HCT116 (cell line): ENCODE data around the gene LRRC72. TPM values are rescaled to one million over a fixed set of nuclear protein-coding genes. Genes with fewer than 3 reads are reported as not detected.

ENCODE experiments used
- ATAC-seq: fragments of 200-7000 bp; cut with Tn5 transposase; 2 replicates; pipeline ENCODE4 v1.9.1; 2020; ENCODE audit warnings: mild to moderate bottlenecking, moderate library complexity
- BruUV-seq: library from RNA; stranded (reverse); fragments of 400-500 nt; replicated peaks from 2 replicates; lab custom pipeline; 2021; lab: Mats Ljungman, UMichigan
- CTCF ChIA-PET: fragments of 300-600 bp; sonication (Branson Sonifier 250); formaldehyde crosslinking; loops from one replicate; lab custom pipeline; 2021; ENCODE audit warnings: antibody characterized with exemption; lab: Charles Lee
- POLR2A ChIA-PET: fragments of 300-600, 350-600 bp; sonication (Branson Sonifier 250); formaldehyde crosslinking; loops from one replicate; lab custom pipeline; 2021; ENCODE audit warnings: antibody characterized with exemption; lab: Charles Lee
- RAD21 ChIA-PET, 2 experiments: fragments of 300-600 bp; sonication (Branson Sonifier 250); formaldehyde crosslinking; loops; one replicate each; lab custom pipeline; 2023; ENCODE audit warnings: low total read pairs in 2 of 2; ENCODE audit not compliant: uncharacterized antibody in 2 of 2, unreplicated experiment in 2 of 2, low non-redundant PET in 1 of 2; lab: Charles Lee
- DNase-seq: peaks from one replicate; pipeline ENCODE4 v3.0.0-alpha.2; 2010; ENCODE audit warnings: low read depth, low spot score
- H2AFZ ChIP-seq: fragments of 200-600 bp; shearing (Covaris generic), sonication (generic); 2 replicates; pipeline ENCODE4 v1.6.1; 2017; ENCODE audit warnings: low read depth, mixed run types, mixed read lengths, antibody characterized with exemption, low read length; ENCODE audit not compliant: poor library complexity, severe bottlenecking
- H3K27ac ChIP-seq: 2 replicates; pipeline ENCODE4 v1.5.1; 2012; ENCODE audit warnings: low read depth, low read length
- H3K27me3 ChIP-seq: fragments of 200-600 bp; sonication (generic); 2 replicates; pipeline ENCODE4 v1.6.1; 2016; ENCODE audit warnings: mixed run types, low read length, mixed read lengths; ENCODE audit not compliant: insufficient read depth
- H3K36me3 ChIP-seq, 2 experiments: fragments of 200-500 bp in 1 of 2; fragments of 200-600 bp in 1 of 2; sonication (Bioruptor generic) in 1 of 2; sonication (generic) in 1 of 2; 2 replicates each; pipeline versions ENCODE4 v1.5.1 to v1.6.1; 2014 to 2016; ENCODE audit warnings: low read length in 2 of 2, inconsistent platforms in 1 of 2, mixed read lengths in 1 of 2, mixed run types in 1 of 2; ENCODE audit not compliant: insufficient read depth in 2 of 2, control insufficient read depth in 1 of 2
- H3K4me1 ChIP-seq, 2 experiments: fragments of 200-600 bp in 1 of 2; sonication (generic) in 1 of 2; 2 replicates each; pipeline versions ENCODE4 v1.5.1 to v1.6.1; 2012 to 2017; ENCODE audit warnings: low read length in 2 of 2, inconsistent platforms in 1 of 2, mild to moderate bottlenecking in 1 of 2, mixed read lengths in 1 of 2, mixed run types in 1 of 2, moderate library complexity in 1 of 2; ENCODE audit not compliant: insufficient read depth in 2 of 2, control insufficient read depth in 1 of 2
- H3K4me2 ChIP-seq: fragments of 200-600 bp; sonication (generic); 2 replicates; pipeline ENCODE4 v1.6.1; 2017; ENCODE audit warnings: mixed run types, low read length, mixed read lengths
- H3K4me3 ChIP-seq, 2 experiments: fragments of 200-600 bp in 1 of 2; sonication (generic) in 1 of 2; replicated peaks in 1 of 2; 2 replicates each; pipeline ENCODE4 v1.5.1; 2011 to 2016; ENCODE audit warnings: low read length in 2 of 2, control low read depth in 1 of 2, low read depth in 1 of 2, mild to moderate bottlenecking in 1 of 2, mixed read lengths in 1 of 2, mixed run types in 1 of 2
- H3K79me2 ChIP-seq: fragments of 200-600 bp; sonication (generic); 2 replicates; pipeline ENCODE4 v1.6.1; 2017; ENCODE audit warnings: mild to moderate bottlenecking, mixed run types, low read length, moderate library complexity, mixed read lengths; ENCODE audit not compliant: insufficient read depth
- H3K9ac ChIP-seq: fragments of 200-600 bp; sonication (generic); 2 replicates; pipeline ENCODE4 v1.6.1; 2016; ENCODE audit warnings: low read length, mixed read lengths
- H3K9me2 ChIP-seq: fragments of 200-600 bp; sonication (generic), shearing (Covaris generic); 2 replicates; pipeline ENCODE4 v1.6.1; 2017; ENCODE audit warnings: mixed run types, mild to moderate bottlenecking, moderate library complexity; ENCODE audit not compliant: insufficient read depth
- H3K9me3 ChIP-seq, 2 experiments: fragments of 200-500 bp in 1 of 2; fragments of 200-600 bp in 1 of 2; sonication (Bioruptor generic) in 1 of 2; sonication (generic) in 1 of 2; 2 replicates each; pipeline ENCODE4 v1.6.1; 2014 to 2017; ENCODE audit warnings: low read length in 2 of 2, mixed read lengths in 2 of 2, inconsistent platforms in 1 of 2, low read depth in 1 of 2, mild to moderate bottlenecking in 1 of 2, mixed run types in 1 of 2, moderate library complexity in 1 of 2; ENCODE audit not compliant: control insufficient read depth in 1 of 2, insufficient read depth in 1 of 2
- H4K20me1 ChIP-seq: fragments of 200-600 bp; sonication (generic), shearing (Covaris generic); 2 replicates; pipeline ENCODE4 v1.6.1; 2017; ENCODE audit warnings: mixed run types, mild to moderate bottlenecking, moderate library complexity; ENCODE audit not compliant: insufficient read depth
- CBX3 ChIP-seq: IDR thresholded peaks from 2 replicates; pipeline ENCODE4 v1.6.1; 2012; ENCODE audit warnings: low read depth
- CEBPB ChIP-seq: IDR thresholded peaks from 2 replicates; pipeline ENCODE4 v1.6.1; 2012; ENCODE audit warnings: low read depth
- EGR1 ChIP-seq: IDR thresholded peaks from 2 replicates; pipeline ENCODE4 v1.6.1; 2012; ENCODE audit warnings: low read depth
- ELF1 ChIP-seq: IDR thresholded peaks from 2 replicates; pipeline ENCODE4 v1.6.1; 2012; ENCODE audit warnings: low read depth, borderline replicate concordance
- EZH2 ChIP-seq: fragments of 200-600 bp; sonication (generic); IDR thresholded peaks from 2 replicates; pipeline ENCODE4 v1.6.1; 2017; ENCODE audit warnings: antibody characterized with exemption, mixed run types
- EZH2phosphoT487 ChIP-seq: fragments of 200-600 bp; IDR thresholded peaks from 2 replicates; pipeline ENCODE4 v1.6.1; 2018; ENCODE audit warnings: antibody characterized with exemption, borderline replicate concordance
- JUND ChIP-seq: IDR thresholded peaks from 2 replicates; pipeline ENCODE4 v1.6.1; 2012
- POLR2A ChIP-seq: IDR thresholded peaks from 2 replicates; pipeline ENCODE4 v1.7.0; 2011; ENCODE audit warnings: borderline replicate concordance; ENCODE audit not compliant: insufficient read depth, insufficient read length; ENCODE audit errors: extremely low read depth
- POLR2AphosphoS5 ChIP-seq: IDR thresholded peaks from 2 replicates; pipeline ENCODE4 v1.6.1; 2011; ENCODE audit warnings: mild to moderate bottlenecking, low read depth, low read length, moderate library complexity
- SIN3A ChIP-seq: IDR thresholded peaks from 2 replicates; pipeline ENCODE4 v1.6.1; 2012; ENCODE audit warnings: low read depth
- SP1 ChIP-seq: IDR thresholded peaks from 2 replicates; pipeline ENCODE4 v1.6.1; 2012; ENCODE audit warnings: low read depth
- TCF7L2 ChIP-seq: IDR thresholded peaks from 2 replicates; pipeline ENCODE4 v1.7.0; 2011; ENCODE audit warnings: borderline replicate concordance, inconsistent platforms; ENCODE audit not compliant: insufficient read depth, insufficient read length; ENCODE audit errors: extremely low read depth
- YY1 ChIP-seq: IDR thresholded peaks from 2 replicates; pipeline ENCODE4 v1.6.1; 2011; ENCODE audit warnings: low read length, low read depth, moderate library complexity, mild to moderate bottlenecking; ENCODE audit not compliant: insufficient replicate concordance; ENCODE audit errors: extremely low read depth
- ZFX ChIP-seq: fragments of 450-650 bp; IDR thresholded peaks from 2 replicates; pipeline ENCODE4 v1.6.1; 2017
- ZNF274 ChIP-seq: fragments of 200-500 bp; sonication (Bioruptor generic); IDR thresholded peaks from 2 replicates; pipeline ENCODE4 v1.6.1; 2014; ENCODE audit warnings: mild to moderate bottlenecking, low read depth, low read length, inconsistent platforms
- intact Hi-C: fragments of 100-400 bp; cut with micrococcal nuclease; formaldehyde crosslinking; loops from 2 replicates; pipeline ENCODE4 v1.10.0; 2022
- total RNA-seq: library from RNA; stranded (reverse); gene quantifications from one replicate; pipeline ENCODE4 v1.2.1, GENCODE V29; 2021; ENCODE audit not compliant: unreplicated experiment
- TF ChIP-seq, protein P1 (sequence below): IDR thresholded peaks from 2 replicates; pipeline ENCODE4 v1.6.1; 2012; ENCODE audit warnings: low read depth
- TF ChIP-seq, protein P2 (sequence below), 3 experiments: fragments of 200-600 bp in 1 of 3; sonication (generic) in 1 of 3; IDR thresholded peaks in 2 of 3; conservative IDR thresholded peaks in 1 of 3; 2 replicates each; pipeline ENCODE4 v1.5.1; 2012 to 2017; ENCODE audit warnings: low read depth in 2 of 3, low read length in 2 of 3, antibody characterized with exemption in 1 of 3, borderline replicate concordance in 1 of 3, control low read depth in 1 of 3, mild to moderate bottlenecking in 1 of 3, mixed read lengths in 1 of 3, mixed run types in 1 of 3, moderate library complexity in 1 of 3; ENCODE audit not compliant: insufficient read depth in 1 of 3
- TF ChIP-seq, protein P3 (sequence below): IDR thresholded peaks from 2 replicates; pipeline ENCODE4 v1.6.1; 2012
- TF ChIP-seq, protein P4 (sequence below): IDR thresholded peaks from 2 replicates; pipeline ENCODE4 v1.6.1; 2012

Gene LRRC72
- total RNA-seq, 1 experiment from 2014 or later, result not detected

DNA sequence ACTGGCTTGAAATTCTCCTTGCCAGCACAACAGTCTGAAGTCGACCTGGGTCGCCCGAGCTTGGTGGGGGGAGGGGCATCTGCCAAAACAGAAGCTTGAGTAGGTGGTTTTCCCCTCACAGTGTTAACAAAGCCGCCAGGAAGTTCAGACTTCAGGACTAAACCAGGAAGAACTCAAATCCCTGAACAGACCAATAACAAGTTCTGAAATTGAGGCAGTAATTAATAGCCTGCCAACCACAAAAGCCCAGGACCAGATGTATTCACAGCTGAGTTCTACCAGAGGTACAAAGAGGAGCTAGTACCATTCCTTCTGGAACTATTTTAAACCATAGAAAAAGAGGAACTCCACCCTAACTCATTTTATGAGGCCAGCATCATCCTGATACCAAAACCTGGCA lies 45.3 kb downstream of the LRRC72 start:
- no peak for DNase-seq
- intact Hi-C loops, result no loop called here
- no peak overlapping the region for H2AFZ ChIP-seq

More for the DNA sequence above, 45.3 kb downstream of the LRRC72 start:
- ChIA-PET CTCF (no interaction called here), POLR2A (no interaction called here), RAD21 (no interaction called here)
- no peak for TF ChIP-seq ZNF274
- no peak for TF ChIP-seq CEBPB
- TF ChIP-seq, protein P1, sequence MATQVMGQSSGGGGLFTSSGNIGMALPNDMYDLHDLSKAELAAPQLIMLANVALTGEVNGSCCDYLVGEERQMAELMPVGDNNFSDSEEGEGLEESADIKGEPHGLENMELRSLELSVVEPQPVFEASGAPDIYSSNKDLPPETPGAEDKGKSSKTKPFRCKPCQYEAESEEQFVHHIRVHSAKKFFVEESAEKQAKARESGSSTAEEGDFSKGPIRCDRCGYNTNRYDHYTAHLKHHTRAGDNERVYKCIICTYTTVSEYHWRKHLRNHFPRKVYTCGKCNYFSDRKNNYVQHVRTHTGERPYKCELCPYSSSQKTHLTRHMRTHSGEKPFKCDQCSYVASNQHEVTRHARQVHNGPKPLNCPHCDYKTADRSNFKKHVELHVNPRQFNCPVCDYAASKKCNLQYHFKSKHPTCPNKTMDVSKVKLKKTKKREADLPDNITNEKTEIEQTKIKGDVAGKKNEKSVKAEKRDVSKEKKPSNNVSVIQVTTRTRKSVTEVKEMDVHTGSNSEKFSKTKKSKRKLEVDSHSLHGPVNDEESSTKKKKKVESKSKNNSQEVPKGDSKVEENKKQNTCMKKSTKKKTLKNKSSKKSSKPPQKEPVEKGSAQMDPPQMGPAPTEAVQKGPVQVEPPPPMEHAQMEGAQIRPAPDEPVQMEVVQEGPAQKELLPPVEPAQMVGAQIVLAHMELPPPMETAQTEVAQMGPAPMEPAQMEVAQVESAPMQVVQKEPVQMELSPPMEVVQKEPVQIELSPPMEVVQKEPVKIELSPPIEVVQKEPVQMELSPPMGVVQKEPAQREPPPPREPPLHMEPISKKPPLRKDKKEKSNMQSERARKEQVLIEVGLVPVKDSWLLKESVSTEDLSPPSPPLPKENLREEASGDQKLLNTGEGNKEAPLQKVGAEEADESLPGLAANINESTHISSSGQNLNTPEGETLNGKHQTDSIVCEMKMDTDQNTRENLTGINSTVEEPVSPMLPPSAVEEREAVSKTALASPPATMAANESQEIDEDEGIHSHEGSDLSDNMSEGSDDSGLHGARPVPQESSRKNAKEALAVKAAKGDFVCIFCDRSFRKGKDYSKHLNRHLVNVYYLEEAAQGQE, result no peak
- TF ChIP-seq POLR2A, result no peak
- no peak for TF ChIP-seq ELF1
- TF ChIP-seq JUND, result no peak
- TF ChIP-seq, protein P2, sequence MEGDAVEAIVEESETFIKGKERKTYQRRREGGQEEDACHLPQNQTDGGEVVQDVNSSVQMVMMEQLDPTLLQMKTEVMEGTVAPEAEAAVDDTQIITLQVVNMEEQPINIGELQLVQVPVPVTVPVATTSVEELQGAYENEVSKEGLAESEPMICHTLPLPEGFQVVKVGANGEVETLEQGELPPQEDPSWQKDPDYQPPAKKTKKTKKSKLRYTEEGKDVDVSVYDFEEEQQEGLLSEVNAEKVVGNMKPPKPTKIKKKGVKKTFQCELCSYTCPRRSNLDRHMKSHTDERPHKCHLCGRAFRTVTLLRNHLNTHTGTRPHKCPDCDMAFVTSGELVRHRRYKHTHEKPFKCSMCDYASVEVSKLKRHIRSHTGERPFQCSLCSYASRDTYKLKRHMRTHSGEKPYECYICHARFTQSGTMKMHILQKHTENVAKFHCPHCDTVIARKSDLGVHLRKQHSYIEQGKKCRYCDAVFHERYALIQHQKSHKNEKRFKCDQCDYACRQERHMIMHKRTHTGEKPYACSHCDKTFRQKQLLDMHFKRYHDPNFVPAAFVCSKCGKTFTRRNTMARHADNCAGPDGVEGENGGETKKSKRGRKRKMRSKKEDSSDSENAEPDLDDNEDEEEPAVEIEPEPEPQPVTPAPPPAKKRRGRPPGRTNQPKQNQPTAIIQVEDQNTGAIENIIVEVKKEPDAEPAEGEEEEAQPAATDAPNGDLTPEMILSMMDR (IDR thresholded peaks at IDR 0.05 in 2 of 3, conservative IDR thresholded peaks at IDR 0.05 in 1 of 3; ENCODE audit: borderline replicate concordance in 1 of 3, insufficient read depth in 1 of 3, low read depth in 2 of 3, low read length in 2 of 3), result no peak
- TF ChIP-seq ZFX, result no peak
- TF ChIP-seq POLR2AphosphoS5, result no peak
- no peak for TF ChIP-seq SP1
- TF ChIP-seq CBX3, result no peak
- no peak for TF ChIP-seq EGR1
- TF ChIP-seq, protein P3, sequence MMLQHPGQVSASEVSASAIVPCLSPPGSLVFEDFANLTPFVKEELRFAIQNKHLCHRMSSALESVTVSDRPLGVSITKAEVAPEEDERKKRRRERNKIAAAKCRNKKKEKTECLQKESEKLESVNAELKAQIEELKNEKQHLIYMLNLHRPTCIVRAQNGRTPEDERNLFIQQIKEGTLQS, result no peak
- no peak for TF ChIP-seq SIN3A
- no peak for TF ChIP-seq YY1
- TF ChIP-seq EZH2, result no peak
- TF ChIP-seq EZH2phosphoT487, result no peak
- TF ChIP-seq, protein P4, sequence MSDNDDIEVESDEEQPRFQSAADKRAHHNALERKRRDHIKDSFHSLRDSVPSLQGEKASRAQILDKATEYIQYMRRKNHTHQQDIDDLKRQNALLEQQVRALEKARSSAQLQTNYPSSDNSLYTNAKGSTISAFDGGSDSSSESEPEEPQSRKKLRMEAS, result no peak
- no peak for TF ChIP-seq TCF7L2
- Histone ChIP-seq H3K9ac (no peak overlapping the region), H3K27ac (no peak overlapping the region), H3K79me2 (no peaks in the 10 kb centered on the region), H3K9me3 (no peaks in the 10 kb centered on the region), H3K27me3 (no peaks in the 10 kb centered on the region), H4K20me1 (no peaks in the 10 kb centered on the region), H3K9me2 (peaks cover 5% of the 10 kb centered on the region; the same call in 1 of the 2 replicates), H3K4me1 (no peaks in the 10 kb centered on the region), H3K36me3 (no peaks in the 10 kb centered on the region), H3K4me3 (no peak overlapping the region), H3K4me2 (no peak overlapping the region)
- no TSS peak for BruUV-seq
- ATAC-seq, result no peak
